Stomach (tissue), 9 donors: ENCODE measurements around the gene ZFAND6. TPM values are rescaled to one million over a fixed set of nuclear protein-coding genes. Genes with fewer than 3 reads are reported as not detected.
A peak's percentile ranks its signal among the peaks of the same experiment; 100 is the strongest.

Source experiments
- DNase-seq, 2 donors: peaks; one replicate each; pipeline versions ENCODE4 v3.0.0 to v3.0.0-alpha.2; 2013 to 2019
- H3K27ac ChIP-seq, 5 donors: fragments of 200-600 bp in 4 of 5; sonication (generic) in 4 of 5; one replicate each; pipeline ENCODE4 v1.5.1; 2013 to 2019; ENCODE audit warnings: mild to moderate bottlenecking in 1 of 5, moderate library complexity in 1 of 5
- H3K27me3 ChIP-seq, 3 donors: fragments of 200-600 bp; sonication (generic); one replicate each; pipeline ENCODE4 v1.5.1; 2017 to 2019; ENCODE audit warnings: mixed run types in 1 of 3
- H3K36me3 ChIP-seq, 4 donors: fragments of 200-600 bp; sonication (generic); 1 replicate in 3 of 4; 2 replicates in 1 of 4; pipeline ENCODE4 v1.5.1; 2016 to 2019
- H3K4me1 ChIP-seq, 4 donors: fragments of 200-600 bp; sonication (generic); one replicate each; pipeline ENCODE4 v1.5.1; 2016 to 2019
- H3K4me3 ChIP-seq, 4 donors: fragments of 200-600 bp; sonication (generic) in 3 of 4; one replicate each; pipeline ENCODE4 v1.5.1; 2016 to 2019; ENCODE audit warnings: mild to moderate bottlenecking in 1 of 4
- H3K9me3 ChIP-seq, 4 donors: fragments of 200-600 bp; sonication (generic); one replicate each; pipeline ENCODE4 v1.5.1; 2016 to 2019
- CTCF ChIP-seq, 7 experiments: fragments of 450-650 bp in 4 of 7; fragments of 200-600 bp in 3 of 7; sonication (generic) in 3 of 7; IDR thresholded peaks; one replicate each; pipeline ENCODE4 v1.5.1; 2016 to 2019; ENCODE audit warnings: antibody characterized with exemption in 7 of 7, control low read depth in 2 of 7, mild to moderate bottlenecking in 1 of 7
- EP300 ChIP-seq: sonication (generic); formaldehyde crosslinking; IDR thresholded peaks from one replicate; pipeline ENCODE4 v1.6.1; 2017; ENCODE audit warnings: antibody characterized with exemption
- POLR2A ChIP-seq, 4 donors: fragments of 450-650 bp; IDR thresholded peaks; one replicate each; pipeline ENCODE4 v1.6.1; 2016; ENCODE audit warnings: antibody characterized with exemption in 4 of 4, control low read depth in 2 of 4, mild to moderate bottlenecking in 1 of 4, moderate library complexity in 1 of 4
- POLR2AphosphoS5 ChIP-seq, 3 donors: sonication (generic); formaldehyde crosslinking; IDR thresholded peaks; one replicate each; pipeline ENCODE4 v1.6.1; 2016; ENCODE audit warnings: antibody characterized with exemption in 3 of 3
- WGBS, 5 donors: extraction: QIAGEN DNeasy Blood & Tissue Kit in 3 of 5; methylation state at CpG; one replicate each; pipeline versions ENCODE4 v1.1.5 to v1.1.7; 2013 to 2018; 5-methylcytosine and 5-hydroxymethylcytosine counted together
- intact Hi-C: fragments of 100-400 bp; cut with DNase I; formaldehyde crosslinking; loops from one replicate; pipeline ENCODE4 v1.15.1; 2023; ENCODE audit warnings: low total_unique reads
- polyA plus RNA-seq, 3 donors: library from polyadenylated mRNA; stranded (reverse); fragments of 200-250 nt; gene quantifications; one replicate each; pipeline ENCODE4 v1.2.3, GENCODE V29; 2013
- total RNA-seq, 5 donors: library from RNA; depleted of rRNA; stranded (reverse); fragments of >200 nt; gene quantifications; one replicate each; pipeline versions ENCODE4 v1.1.0 to v1.2.3, GENCODE V29; 2014 to 2016
- donor health status: healthy with polysubstance abuse.
- donor health status: Bipolar disorder and iron deficiency.
- donor health status: healthy.

The ZFAND6 gene
- total and polyA plus RNA-seq, 8 donors = 12.2 to 271 (median 66.4) TPM

GRCh38 chr15:80066912-80067311 is 7.4 kb downstream of the ZFAND6 start:
- peaks cover 25 to 70% (median 43%) of the 10 kb centered on the region in 4 donors for H3K4me1 ChIP-seq
- intact Hi-C loops = loop anchor here (10.0 kb wide), 1 partner anchor 88 kb away; the partner anchor contains the start of gene FAH
- no peak for TF ChIP-seq CTCF (IDR thresholded peaks at IDR 0.05)
- no peak for TF ChIP-seq POLR2AphosphoS5 (IDR thresholded peaks at IDR 0.05)
- no peak for TF ChIP-seq EP300
- TF ChIP-seq POLR2A (IDR thresholded peaks at IDR 0.05) = no peak
- no peaks in the 10 kb centered on the region for H3K27me3 ChIP-seq
- no peaks in the 10 kb centered on the region for H3K9me3 ChIP-seq
- DNase-seq = no peak
- H3K4me3 ChIP-seq = no peak overlapping the region
- H3K27ac ChIP-seq = no peak overlapping the region
- no peaks in the 10 kb centered on the region for H3K36me3 ChIP-seq

DNA sequence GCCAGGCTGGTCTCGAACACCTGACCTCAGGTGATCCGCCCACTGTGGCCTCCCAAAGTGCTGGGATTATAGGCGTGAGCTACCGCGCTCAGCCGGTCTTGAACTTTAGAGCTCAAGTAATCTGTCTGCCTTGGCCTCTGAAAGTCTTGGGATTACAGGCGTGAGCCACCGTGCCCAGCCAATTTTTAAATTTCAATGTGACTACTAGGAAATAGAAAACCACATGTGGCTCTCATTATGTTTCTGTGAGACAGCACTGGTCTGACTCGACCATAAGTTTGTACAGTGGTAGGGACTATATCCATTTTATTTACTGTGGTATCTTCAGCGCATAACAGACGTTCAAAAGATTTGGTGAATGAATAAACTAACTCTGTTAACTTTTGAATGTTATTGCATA is 9.1 kb downstream of the ZFAND6 start:
- H3K27me3 ChIP-seq = no peaks in the 10 kb centered on the region
- H3K4me1 ChIP-seq = peaks cover 19 to 72% (median 39%) of the 10 kb centered on the region in 4 donors
- 70 to 75% (median 71%) methylated on average over 11 of the region's 11 CpGs for WGBS, 5 donors
- TF ChIP-seq CTCF (IDR thresholded peaks at IDR 0.05) (no peak), EP300 (no peak), POLR2AphosphoS5 (IDR thresholded peaks at IDR 0.05) (no peak), POLR2A (IDR thresholded peaks at IDR 0.05) (no peak)
- H3K27ac ChIP-seq = no peak overlapping the region
- H3K4me3 ChIP-seq = no peak overlapping the region
- no peaks in the 10 kb centered on the region for H3K36me3 ChIP-seq
- intact Hi-C loops = loop anchor here (10.0 kb wide), 1 partner anchor 86 kb away; the partner anchor contains the start of gene FAH
- DNase-seq = no peak
- no peaks in the 10 kb centered on the region for H3K9me3 ChIP-seq

- DNase-seq = peak in 1 of 2 donors; percentile 23
- H3K4me3 ChIP-seq = no peak overlapping the region
- TF ChIP-seq EP300 = no peak
- TF ChIP-seq CTCF (IDR thresholded peaks at IDR 0.05) = no peak
- no peak for TF ChIP-seq POLR2AphosphoS5 (IDR thresholded peaks at IDR 0.05)
- no peak for TF ChIP-seq POLR2A (IDR thresholded peaks at IDR 0.05)
- H3K27me3 ChIP-seq = no peaks in the 10 kb centered on the region
- H3K9me3 ChIP-seq = no peaks in the 10 kb centered on the region
- no peak overlapping the region for H3K27ac ChIP-seq
- intact Hi-C loops = no loop called here
- H3K4me1 ChIP-seq = peaks cover 25 to 78% (median 49%) of the 10 kb centered on the region in 4 donors
- no peaks in the 10 kb centered on the region for H3K36me3 ChIP-seq
Observed at GRCh38 chr15:80070840-80071239, 11.4 kb downstream of the ZFAND6 start.

DNA sequence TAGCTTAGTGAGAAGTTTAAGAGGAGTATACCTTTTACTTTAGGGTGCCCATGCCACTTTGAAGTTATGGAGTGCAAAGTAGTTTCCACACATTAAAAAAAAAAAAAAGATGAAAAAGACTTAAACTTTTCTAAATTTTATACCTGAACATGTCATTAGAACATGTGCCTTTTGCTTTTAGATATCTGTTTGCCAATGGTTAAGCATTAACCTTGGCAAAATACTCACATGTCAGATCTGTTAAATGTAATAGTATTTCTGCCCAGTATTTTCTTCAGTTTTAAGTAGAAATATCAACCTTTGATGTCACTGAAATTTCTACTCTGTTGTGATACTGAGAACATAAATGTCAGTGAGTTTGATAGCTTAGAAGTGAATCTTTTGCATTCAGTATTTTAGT is 12.2 kb downstream of the ZFAND6 start:
- Histone ChIP-seq H3K4me1 (peaks cover 25 to 80% (median 56%) of the 10 kb centered on the region in 4 donors), H3K27ac (peak overlapping the region in 3 of 5 donors; percentile 49 to 75 (median 62)), H3K9me3 (no peaks in the 10 kb centered on the region), H3K36me3 (no peaks in the 10 kb centered on the region), H3K27me3 (no peaks in the 10 kb centered on the region), H3K4me3 (peak overlapping the region; percentile 34 to 42 (median 36))
- DNase-seq = no peak
- intact Hi-C loops = no loop called here
- TF ChIP-seq EP300 (no peak), POLR2AphosphoS5 (IDR thresholded peaks at IDR 0.05) (no peak), CTCF (IDR thresholded peaks at IDR 0.05) (no peak), POLR2A (IDR thresholded peaks at IDR 0.05) (no peak)
